Erythroblast (primary cell): ENCODE results near the gene ITPRIPL2.

ENCODE experiments used
- GATA1 ChIP-seq: IDR thresholded peaks from 2 replicates; pipeline ENCODE4 v1.6.1; 2011; ENCODE audit warnings: low read depth, mild to moderate bottlenecking, control low read depth, low read length, moderate library complexity
- POLR2A ChIP-seq: IDR thresholded peaks from 2 replicates; pipeline ENCODE4 v1.6.1; 2011; ENCODE audit warnings: mild to moderate bottlenecking, low read length

- TF ChIP-seq POLR2A (no peak), GATA1 (no peak)
Measured at GRCh38 chr16:19167710-19168370, 54.1 kb downstream of the ITPRIPL2 start, which contains the start of gene SYT17.
